NT2/D1 (cell line): Measurements from ENCODE around the gene KRTAP4-8.

ENCODE experiments used
- SUZ12 ChIP-seq: IDR thresholded peaks from 2 replicates; pipeline ENCODE4 v1.6.1; 2011; ENCODE audit not compliant: insufficient read length, insufficient read depth; ENCODE audit errors: extremely low read depth
- YY1 ChIP-seq: IDR thresholded peaks from 2 replicates; pipeline ENCODE4 v1.6.1; 2011; ENCODE audit not compliant: insufficient read length, insufficient read depth
- ZNF274 ChIP-seq: IDR thresholded peaks from 2 replicates; pipeline ENCODE4 v1.6.1; 2011; ENCODE audit warnings: mild to moderate bottlenecking, low read depth, low read length

GRCh38 chr17:41116297-41116696 lies 18.4 kb upstream of the KRTAP4-8 start:
- TF ChIP-seq ZNF274 (no peak), YY1 (no peak), SUZ12 (no peak)
